ENCODE results near the gene SLC12A1.
A peak's percentile ranks its signal among the peaks of the same experiment; 100 is the strongest.

SLC12A1 gene

DNA sequence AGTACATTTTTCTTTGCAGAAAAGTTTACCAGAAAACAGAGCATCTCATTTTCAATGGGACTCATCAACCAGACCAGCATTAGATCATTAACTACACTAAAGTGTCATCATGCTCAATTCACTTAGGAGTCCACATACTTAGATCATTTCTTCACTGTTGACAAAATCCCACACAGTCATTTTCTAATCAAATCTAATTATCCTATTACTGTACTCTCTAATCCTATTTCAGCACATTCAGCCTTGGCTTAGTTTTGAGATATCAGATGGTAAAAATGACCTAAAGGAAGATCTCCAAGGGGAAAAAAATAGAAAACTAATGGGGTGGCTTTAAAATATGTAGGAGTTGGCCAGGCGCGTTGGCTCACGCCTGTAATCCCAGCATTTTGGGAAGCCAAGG is 19.8 kb upstream of the SLC12A1 start:
- Histone ChIP-seq H3K27ac (no peak overlapping the region), H3K4me1 (peaks cover 0 to 4% (median 1%) of the 10 kb centered on the region in 4 donors), H3K9me3 (no peaks in the 10 kb centered on the region), H3K4me3 (no peak overlapping the region), H3K27me3 (peaks cover 0 to under 1% of the 10 kb centered on the region in 2 donors), H3K36me3 (no peaks in the 10 kb centered on the region)
- intact Hi-C loops (cut with DNase I; ENCODE audit: low total_unique reads) = no loop called here
- no peak for DNase-seq
- TF ChIP-seq, protein P1, sequence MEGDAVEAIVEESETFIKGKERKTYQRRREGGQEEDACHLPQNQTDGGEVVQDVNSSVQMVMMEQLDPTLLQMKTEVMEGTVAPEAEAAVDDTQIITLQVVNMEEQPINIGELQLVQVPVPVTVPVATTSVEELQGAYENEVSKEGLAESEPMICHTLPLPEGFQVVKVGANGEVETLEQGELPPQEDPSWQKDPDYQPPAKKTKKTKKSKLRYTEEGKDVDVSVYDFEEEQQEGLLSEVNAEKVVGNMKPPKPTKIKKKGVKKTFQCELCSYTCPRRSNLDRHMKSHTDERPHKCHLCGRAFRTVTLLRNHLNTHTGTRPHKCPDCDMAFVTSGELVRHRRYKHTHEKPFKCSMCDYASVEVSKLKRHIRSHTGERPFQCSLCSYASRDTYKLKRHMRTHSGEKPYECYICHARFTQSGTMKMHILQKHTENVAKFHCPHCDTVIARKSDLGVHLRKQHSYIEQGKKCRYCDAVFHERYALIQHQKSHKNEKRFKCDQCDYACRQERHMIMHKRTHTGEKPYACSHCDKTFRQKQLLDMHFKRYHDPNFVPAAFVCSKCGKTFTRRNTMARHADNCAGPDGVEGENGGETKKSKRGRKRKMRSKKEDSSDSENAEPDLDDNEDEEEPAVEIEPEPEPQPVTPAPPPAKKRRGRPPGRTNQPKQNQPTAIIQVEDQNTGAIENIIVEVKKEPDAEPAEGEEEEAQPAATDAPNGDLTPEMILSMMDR (IDR thresholded peaks at IDR 0.05) = no peak

DNA sequence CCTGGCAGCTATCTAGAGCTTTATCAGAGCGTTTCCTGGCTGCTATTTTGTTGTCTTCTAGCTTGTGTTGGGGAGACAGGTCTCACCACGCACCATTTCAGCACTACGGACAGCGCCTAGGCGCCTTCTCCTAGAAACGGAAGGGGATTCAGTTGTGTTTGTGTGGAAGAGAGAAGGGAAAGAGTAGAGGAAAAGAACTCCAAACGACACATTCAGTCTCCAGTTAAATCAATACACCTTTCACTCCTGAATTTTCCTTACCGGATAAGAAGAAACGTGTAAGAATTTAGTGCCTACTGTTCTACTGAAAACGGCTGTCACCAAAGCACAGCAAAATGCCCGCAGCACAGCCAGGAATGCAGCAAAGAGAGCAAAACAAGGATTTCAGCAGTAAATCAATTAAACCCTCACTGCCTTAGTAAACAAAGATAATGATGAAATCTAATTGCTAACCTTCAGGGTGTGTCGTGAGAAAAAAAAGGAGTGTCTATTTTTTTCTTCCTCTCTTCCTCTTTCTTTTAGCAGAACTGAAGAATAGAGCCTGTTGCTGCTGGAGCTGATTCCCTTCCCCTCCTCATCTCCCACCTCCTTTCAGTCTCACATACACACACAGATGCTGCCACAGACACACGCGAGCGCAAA is 15.0 kb upstream of the SLC12A1 start:
- DNase-seq = peak; percentile 44 to 68
- Histone ChIP-seq H3K4me1 (peaks cover 0 to 7% (median 3%) of the 10 kb centered on the region in 4 donors), H3K36me3 (no peaks in the 10 kb centered on the region), H3K27me3 (peaks cover 0 to 11% of the 10 kb centered on the region in 2 donors), H3K9me3 (no peaks in the 10 kb centered on the region), H3K27ac (no peak overlapping the region), H3K4me3 (no peak overlapping the region)
- intact Hi-C loops (cut with DNase I; ENCODE audit: low total_unique reads) = no loop called here
- TF ChIP-seq, protein P1 (IDR thresholded peaks at IDR 0.05) = no peak

DNA sequence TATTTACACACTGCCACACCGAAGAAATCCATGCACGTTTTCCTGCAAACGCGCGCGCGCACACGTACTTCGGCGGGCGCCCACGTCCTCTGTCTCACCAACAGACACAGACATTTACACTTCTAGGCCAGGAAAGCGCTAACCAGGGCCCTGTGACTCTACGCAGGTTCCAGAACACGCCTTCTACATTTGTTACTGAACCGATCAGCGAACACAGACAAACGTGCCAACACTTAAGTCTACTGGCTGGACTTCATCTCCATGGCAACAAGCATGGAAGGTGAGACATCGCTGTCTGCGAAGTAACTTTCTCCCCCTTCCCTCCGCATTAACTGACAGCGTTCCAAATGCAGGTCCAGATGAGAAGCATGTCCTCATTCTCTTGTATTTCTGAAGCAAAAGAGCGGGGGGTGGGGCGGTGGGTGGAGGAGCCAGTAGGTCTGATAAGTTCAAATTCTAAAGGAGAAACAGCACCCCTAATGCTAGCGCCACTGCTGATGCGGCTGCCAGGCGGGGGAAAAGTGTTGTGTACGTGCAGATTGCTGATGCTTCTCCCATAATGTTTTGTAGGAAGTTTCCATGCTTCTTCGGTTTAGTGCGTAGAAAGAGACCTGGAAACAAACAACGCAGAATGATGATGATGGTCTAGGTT is 14.4 kb upstream of the SLC12A1 start, which contains the start of gene CTXN2:
Gene CTXN2 (plus strand): TSS at position 92 of the 652 bp plus-strand sequence. CDS start 9,636 bp downstream, outside the sequence.
- peaks cover 0 to 11% of the 10 kb centered on the region in 2 donors for H3K27me3 ChIP-seq
- intact Hi-C loops (cut with DNase I; ENCODE audit: low total_unique reads) = no loop called here
- DNase-seq = no peak
- H3K36me3 ChIP-seq = no peaks in the 10 kb centered on the region
- no peak within 1 kb of the TSS for H3K4me3 ChIP-seq
- no peaks in the 10 kb centered on the region for H3K9me3 ChIP-seq
- H3K4me1 ChIP-seq = peaks cover 0 to 7% (median 3%) of the 10 kb centered on the region in 4 donors
- TF ChIP-seq, protein P1 (IDR thresholded peaks at IDR 0.05) = no peak
- H3K27ac ChIP-seq = no peak within 1 kb of the TSS

DNA sequence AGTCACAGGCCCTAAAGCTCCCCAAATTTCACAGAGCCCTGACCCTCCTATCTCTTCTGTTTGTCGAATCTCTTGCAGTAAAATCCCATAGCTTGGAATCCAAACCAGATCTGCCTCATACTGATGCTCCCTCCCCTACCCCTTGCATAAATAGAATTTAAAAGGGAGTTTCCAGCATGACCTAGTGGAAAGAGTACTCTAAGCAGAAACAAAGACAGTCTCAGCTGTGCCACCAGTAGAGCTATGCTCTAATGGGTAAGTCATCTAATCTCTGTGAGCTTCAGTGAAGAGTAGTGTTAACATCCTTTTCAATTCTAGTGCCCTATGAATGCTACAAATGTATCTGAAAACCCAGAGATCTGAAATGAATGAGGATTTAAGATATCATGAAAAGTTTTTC is 4.0 kb upstream of the SLC12A1 start:
- TF ChIP-seq, protein P1 (IDR thresholded peaks at IDR 0.05) = no peak
- intact Hi-C loops (cut with DNase I; ENCODE audit: low total_unique reads) = no loop called here
- H3K27me3 ChIP-seq = no peaks in the 10 kb centered on the region
- H3K27ac ChIP-seq = no peak overlapping the region
- H3K36me3 ChIP-seq = no peaks in the 10 kb centered on the region
- H3K9me3 ChIP-seq = no peaks in the 10 kb centered on the region
- no peaks in the 10 kb centered on the region for H3K4me1 ChIP-seq
- no peak for DNase-seq
- H3K4me3 ChIP-seq = no peak overlapping the region

DNA sequence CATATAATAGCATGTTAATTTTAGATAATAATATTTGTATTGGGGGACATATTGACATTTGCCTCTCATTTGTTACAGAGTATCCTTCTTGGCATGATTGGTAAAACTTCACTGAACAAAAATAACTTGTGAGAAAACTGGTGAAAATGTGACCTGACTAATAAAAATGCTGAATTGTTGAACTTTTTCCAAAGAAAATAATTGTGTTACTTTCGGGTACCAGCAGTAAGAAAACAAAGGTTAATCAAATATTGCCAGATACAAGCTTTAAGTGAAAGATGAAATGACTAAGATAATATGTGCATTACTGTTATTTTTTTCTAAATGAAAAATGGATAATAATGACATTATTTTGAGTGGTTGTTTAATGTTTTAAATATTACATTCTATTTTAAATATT is 15.2 kb downstream of the SLC12A1 start:
- H3K4me3 ChIP-seq = no peak overlapping the region
- peak overlapping the region; percentile 20 to 51 for H3K27ac ChIP-seq
- intact Hi-C loops (cut with DNase I; ENCODE audit: low total_unique reads) = no loop called here
- H3K9me3 ChIP-seq = no peaks in the 10 kb centered on the region
- no peaks in the 10 kb centered on the region for H3K36me3 ChIP-seq
- DNase-seq = no peak
- TF ChIP-seq, protein P1 (IDR thresholded peaks at IDR 0.05) = no peak
- no peaks in the 10 kb centered on the region for H3K27me3 ChIP-seq
- peaks cover 0 to 63% (median 26%) of the 10 kb centered on the region in 4 donors for H3K4me1 ChIP-seq

Measured in tibial artery (tissue), 4 donors.